GM21528 (cell line): ENCODE measurements around the gene THOP1.

ENCODE experiments used
- ATAC-seq: cut with Tn5 transposase; IDR thresholded peaks from one replicate; pipeline ENCODE4 v1.9.1; 2021; ENCODE audit warnings: mild to moderate bottlenecking, moderate library complexity; ENCODE audit not compliant: unreplicated experiment, low FRiP score

THOP1 gene

DNA sequence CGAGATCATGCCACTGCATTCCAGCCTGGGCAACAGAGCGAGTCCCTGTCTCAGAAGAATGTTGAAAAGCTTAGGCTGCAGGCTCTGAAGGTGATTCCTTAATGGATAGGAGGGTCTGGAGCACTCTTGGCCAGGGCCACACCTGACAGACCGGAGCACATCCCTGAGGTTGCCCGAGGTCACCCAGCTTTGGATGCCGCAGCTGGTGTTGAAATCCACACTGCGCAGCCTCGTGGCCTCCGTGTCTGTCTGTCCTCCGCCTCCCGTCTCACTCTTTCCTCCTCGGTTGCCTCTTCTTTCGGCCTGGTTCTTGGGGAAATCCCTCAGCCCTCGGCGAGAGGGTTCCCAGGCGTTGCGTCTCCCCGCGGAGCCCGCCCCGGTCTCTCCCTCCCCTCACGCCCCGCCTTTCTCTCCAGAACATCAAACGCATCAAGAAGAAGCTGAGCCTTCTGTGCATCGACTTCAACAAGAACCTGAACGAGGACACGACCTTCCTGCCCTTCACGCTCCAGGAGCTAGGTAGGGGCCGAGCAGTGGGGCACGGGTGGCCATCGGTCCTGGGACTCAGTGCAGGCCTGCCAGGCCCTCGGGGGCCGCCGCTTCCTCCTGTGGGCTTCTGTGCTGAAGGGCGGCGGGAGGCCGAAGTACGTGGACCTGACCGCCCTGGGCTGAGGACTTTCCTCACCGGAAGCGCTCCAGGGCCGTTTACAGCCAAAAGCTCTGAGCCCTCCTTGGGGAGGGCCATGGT lies 14.1 kb downstream of the THOP1 start:
- no peak for ATAC-seq

DNA sequence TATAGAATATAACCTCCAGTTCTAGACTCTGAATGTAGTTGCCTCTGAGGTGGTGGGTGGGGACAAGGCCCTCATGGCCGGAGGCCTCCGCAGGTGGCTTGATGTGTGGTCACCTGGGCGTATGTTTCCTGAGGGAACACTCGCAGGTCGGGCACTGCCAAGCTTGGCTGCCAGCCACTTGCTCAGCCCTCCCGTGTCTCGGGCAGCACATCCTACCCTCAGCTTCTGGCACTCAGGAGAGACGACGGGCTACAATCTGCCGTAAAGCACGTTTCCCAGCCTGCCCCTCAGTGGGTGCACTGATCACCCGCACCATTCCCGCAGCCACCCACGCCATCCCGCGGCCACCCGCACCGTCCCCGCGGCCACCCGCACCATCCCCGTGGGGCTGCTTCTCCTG lies 15.2 kb downstream of the THOP1 start:
- no peak for ATAC-seq

GRCh38 chr19:2802826-2803225 lies 17.5 kb downstream of the THOP1 start:
- ATAC-seq: no peak

GRCh38 chr19:2803486-2804155 lies 18.3 kb downstream of the THOP1 start:
- ATAC-seq: no peak

GRCh38 chr19:2804156-2805004 lies 19.1 kb downstream of the THOP1 start:
- no peak for ATAC-seq

DNA sequence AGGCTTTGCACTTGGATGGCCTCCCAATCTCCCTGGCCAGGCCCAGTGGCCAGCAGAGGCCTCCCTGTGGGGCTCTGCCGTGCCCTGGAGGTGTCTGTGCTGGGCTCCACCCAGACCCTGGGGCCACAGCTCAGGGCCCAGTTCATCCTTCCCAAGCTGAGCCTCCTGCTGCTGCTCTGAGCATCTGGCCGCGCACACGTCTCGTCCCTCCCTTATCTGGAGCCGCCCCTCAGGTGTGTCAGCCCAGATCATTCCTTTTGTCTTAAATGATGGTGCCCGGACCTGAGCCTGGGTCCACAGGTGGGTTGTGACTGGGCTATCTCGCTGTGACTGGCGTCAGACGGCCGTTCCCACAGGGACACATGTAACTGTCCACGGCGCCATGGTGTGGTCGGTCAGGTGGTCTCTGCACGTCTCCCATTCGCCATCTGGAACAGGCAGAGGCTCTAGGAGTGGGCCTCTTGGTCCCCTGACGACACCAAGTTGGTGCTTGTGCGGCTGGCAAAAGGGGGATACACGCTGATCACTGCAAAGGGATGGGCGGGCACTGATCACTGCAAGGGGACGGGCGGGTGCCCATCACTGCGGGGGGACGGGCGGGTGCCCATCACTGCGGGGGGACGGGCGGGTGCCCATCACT lies 20.1 kb downstream of the THOP1 start:
- no peak for ATAC-seq

DNA sequence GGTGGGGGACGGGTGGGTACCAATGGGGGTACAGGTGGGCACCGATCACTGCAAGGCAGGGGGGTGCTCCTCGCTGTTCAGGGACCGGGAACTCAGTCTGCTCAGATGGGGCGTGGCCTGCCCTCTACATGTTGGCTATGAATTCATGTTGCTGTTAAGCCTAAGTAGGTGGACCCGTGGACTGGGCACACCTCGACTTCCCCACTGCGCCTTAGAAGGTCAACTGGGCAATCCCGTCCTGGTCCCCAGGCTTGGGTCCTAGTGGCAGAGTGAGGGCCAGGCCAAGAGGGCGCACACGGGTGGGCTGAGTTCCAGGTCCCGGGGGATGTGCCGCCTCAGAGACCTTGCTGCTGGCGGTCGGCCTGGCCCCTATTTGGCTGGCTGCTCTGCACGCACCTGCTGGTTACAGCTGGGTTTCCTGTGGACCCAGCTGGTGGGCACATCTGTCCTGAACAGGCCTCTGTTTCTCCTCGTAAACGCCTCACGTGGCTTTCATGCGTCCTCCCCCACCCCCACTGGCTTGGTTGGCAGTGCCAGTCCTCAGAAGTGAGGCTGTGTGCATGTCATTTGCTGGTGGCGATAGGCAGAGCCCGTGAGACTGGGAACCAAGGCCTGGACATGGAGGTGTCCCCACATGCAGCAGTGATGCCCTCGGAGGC lies 20.8 kb downstream of the THOP1 start:
- ATAC-seq: no peak

DNA sequence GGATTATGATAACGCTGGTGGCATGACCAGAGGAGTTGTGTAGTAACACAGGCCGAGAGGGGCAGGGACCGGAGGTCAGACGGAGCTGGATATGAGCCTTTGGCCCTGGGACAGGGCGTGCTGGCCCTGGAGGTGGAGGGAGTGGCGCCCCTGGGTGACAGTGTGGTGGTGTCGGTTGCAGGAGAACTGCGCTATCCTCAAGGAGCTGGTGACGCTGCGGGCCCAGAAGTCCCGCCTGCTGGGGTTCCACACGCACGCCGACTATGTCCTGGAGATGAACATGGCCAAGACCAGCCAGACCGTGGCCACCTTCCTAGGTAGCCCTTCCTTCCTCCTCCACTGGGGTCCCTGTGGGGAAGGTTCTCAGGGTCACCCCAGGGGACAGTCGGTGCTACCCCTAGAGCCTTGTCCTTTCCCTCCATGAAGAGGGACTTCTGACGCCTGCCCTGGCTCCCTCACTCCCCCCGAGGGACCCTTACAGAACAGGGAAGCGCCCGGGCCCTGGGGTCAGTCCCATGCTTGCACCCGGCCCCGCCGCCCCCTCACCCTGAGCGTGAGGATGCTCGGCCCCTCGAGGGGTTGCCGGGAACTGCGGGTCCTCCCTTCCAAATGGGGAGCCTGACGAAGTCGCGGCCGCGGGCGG lies 21.6 kb downstream of the THOP1 start:
- no peak for ATAC-seq

- ATAC-seq: no peak
Observed at GRCh38 chr19:2807379-2808128, 22.3 kb downstream of the THOP1 start.

- no peak for ATAC-seq
Observed at GRCh38 chr19:2808129-2808941, 23.0 kb downstream of the THOP1 start.

DNA sequence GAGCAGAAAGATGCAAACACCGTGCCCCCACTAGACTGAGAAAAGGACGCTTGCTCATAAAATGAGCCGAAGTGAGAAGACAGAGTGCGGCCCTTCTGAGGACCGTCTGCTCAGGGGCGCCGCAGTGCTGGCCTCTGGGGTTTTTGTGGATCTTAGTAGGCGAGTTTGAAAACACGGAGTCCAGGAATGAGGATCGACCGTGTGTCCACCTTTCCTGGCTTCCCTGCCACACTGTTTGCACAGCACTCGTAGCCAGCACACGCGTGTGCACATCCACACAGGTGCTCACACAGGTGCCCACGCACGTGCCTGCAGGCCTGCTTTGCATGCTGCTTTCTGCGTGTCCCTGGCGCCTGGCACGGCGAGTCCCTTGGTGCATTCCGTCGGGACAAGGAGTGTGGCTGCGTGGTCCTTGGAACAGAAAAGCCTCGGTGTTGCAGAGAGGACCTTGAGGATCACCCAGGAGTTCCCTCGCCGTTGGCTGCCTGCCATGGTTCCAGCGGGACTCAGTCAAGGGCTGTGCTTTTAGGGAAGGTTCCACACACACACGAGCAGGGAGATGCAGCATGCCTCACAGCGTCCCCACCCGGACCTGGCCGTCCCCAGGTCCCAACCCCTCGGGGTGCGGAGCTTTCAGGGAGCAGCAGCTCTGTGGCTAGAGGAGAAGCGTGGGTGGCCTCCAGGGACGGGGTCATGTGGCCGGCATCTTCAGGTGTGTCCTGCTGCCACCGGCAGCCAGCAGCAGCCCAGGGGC lies 24.3 kb downstream of the THOP1 start:
- ATAC-seq: no peak

DNA sequence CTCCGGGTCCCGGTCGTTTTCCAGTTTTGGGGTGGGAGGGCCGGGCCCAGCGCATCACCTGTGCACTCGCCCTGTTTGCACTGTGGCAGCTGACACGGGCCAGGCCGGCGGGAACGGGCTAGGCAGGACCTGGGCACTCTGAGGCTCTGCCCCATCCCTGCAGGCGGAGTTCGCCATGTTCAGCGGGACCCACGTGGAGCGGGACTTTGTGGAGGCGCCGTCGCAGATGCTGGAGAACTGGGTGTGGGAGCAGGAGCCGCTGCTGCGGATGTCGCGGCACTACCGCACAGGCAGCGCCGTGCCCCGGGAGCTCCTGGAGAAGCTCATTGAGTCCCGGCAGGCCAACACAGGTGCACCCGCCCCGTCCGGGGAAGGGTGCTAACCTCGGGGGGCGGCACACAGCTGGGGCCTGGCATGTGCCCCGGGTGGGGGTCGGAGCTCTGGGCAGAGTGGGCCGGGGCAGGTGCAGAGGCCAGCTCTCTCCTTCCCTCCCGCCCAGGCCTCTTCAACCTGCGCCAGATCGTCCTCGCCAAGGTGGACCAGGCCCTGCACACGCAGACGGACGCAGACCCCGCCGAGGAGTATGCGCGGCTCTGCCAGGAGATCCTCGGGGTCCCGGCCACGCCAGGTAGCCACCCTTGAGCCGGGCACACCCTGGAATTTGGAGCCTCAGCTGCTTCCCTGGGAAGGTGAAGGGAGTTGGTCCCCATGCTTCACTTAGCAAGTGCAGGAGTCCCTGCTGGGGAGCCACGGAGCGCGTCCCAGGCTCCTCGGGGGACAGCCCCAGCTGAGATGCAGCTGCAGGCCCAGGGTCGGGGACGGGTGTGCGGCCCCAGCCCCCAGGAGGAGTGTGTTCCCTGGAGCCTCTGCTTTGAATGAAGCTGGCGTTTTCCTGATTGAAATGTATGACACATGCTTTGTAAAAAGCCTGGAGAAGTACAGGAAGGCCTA lies 25.1 kb downstream of the THOP1 start:
- no peak for ATAC-seq

GRCh38 chr19:2811221-2811722 lies 26.0 kb downstream of the THOP1 start:
- ATAC-seq: no peak

DNA sequence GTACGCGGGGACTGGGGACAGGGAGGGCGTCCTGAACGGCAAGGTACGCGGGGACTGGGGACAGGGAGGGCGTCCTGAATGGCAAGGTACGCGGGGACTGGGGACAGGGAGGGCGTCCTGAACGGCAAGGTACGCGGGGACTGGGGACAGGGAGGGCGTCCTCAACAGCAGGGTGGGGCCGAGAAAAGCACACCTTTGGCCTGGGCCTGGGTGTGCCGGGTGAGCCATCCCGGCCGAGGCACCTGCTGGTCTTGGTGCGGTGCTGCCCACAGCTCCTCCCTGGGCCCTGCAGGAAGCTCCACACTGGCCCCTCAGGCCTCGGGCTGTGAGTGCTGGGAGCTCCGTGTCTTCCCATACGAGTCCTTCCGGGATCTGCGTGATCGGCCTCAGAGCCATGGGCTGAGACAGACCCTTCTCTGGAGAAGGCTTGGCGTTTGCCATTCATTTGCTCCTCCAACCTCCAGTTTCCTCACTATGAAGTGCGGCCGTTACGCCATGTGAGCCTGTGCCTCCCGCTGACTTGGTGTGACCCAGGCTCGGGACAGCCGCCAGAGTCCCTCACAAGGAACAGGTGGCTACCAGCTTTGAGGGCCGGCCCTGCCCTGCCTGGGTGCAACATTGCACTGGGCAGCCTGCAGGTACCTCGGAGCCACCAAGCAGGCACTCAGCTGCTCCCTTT lies 26.6 kb downstream of the THOP1 start:
- ATAC-seq: no peak

GRCh38 chr19:2812414-2813234 lies 27.3 kb downstream of the THOP1 start:
- no peak for ATAC-seq
